HG03039 (cell line): ENCODE data around the gene PHAX.
A peak's percentile ranks its signal among the peaks of the same experiment; 100 is the strongest.
"Not testable (repeated sequence)": the region's sequence is repeated elsewhere in the genome, so short reads cannot be mapped to it uniquely, and the experiment has no call there.

Experiments used
- ATAC-seq: cut with Tn5 transposase; IDR thresholded peaks from one replicate; pipeline ENCODE4 v1.9.1; 2021; ENCODE audit warnings: mild to moderate bottlenecking, moderate library complexity; ENCODE audit not compliant: unreplicated experiment

The PHAX gene

DNA sequence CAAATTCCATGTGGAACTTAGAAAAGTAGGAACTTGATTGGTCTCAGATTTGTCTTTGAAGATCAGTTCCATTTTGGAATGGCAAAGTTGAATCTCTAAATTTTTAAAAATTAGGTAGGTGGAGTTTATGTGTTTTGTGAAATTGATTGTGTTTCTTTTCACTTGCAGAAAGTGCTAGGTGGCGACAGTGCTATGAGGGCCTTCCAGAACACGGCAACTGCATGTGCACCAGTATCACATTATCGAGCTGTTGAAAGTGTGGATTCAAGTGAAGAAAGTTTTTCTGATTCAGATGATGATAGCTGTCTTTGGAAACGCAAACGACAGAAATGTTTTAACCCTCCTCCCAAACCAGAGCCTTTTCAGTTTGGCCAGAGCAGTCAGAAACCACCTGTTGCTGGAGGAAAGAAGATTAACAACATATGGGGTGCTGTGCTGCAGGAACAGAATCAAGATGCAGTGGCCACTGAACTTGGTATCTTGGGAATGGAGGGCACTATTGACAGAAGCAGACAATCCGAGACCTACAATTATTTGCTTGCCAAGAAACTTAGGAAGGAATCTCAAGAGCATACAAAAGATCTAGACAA, 2.8 kb downstream of the PHAX start:
- no peak for ATAC-seq

GRCh38 chr5:126605525-126605924, 4.8 kb downstream of the PHAX start:
- ATAC-seq, result no peak

GRCh38 chr5:126610160-126610559, 9.4 kb downstream of the PHAX start:
- ATAC-seq, result no peak

GRCh38 chr5:126610616-126611015, 9.9 kb downstream of the PHAX start:
- no peak for ATAC-seq

GRCh38 chr5:126613941-126614592, 13.3 kb downstream of the PHAX start:
- ATAC-seq, result no peak

DNA sequence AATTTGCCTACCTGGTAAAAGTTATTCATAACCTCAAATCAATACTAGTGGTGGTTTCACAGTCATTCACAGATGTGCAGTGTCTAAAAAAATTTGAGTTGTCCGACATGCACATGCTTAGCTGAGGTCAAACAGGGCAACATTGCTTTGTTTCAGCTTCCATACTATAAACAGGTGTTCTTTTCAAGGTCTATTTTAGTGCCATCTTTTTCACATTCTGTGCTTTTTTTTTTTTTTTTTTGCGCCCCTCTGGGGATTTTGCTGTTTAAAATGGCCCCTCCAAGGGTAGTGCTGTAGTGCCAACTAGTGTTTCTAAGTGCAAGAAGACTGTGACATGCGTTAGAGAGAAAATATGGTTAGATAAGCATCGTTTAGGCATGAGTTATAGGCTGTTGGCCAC, 14.5 kb downstream of the PHAX start:
- ATAC-seq, result peak; percentile 88

DNA sequence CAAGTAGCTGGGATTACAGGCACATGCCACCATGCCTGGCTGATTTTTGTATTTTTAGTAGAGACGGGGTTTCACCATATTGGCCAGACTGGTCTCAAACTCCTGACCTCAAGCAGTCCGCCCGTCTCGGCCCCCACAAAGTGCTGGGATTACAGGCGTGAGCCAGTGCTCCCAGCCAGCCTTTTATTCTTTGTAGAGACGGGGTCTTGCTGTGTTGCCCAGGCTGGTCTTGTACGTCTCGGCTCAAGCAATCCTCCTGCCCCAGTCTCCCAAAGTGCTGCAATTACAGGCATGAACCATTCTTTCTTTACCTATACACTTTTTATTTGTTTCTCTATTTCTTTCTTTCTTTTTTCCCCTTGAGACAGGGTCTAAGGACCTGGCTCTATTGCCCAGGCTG, 16.9 kb downstream of the PHAX start:
- ATAC-seq, result not testable (repeated sequence)

- ATAC-seq, result no peak
These were observed 19.0 kb downstream of the PHAX start for GRCh38 chr5:126619781-126620180.

GRCh38 chr5:126624534-126624933, 23.8 kb downstream of the PHAX start:
- ATAC-seq, result no peak

GRCh38 chr5:126628102-126628501, 27.4 kb downstream of the PHAX start:
- no peak for ATAC-seq

DNA sequence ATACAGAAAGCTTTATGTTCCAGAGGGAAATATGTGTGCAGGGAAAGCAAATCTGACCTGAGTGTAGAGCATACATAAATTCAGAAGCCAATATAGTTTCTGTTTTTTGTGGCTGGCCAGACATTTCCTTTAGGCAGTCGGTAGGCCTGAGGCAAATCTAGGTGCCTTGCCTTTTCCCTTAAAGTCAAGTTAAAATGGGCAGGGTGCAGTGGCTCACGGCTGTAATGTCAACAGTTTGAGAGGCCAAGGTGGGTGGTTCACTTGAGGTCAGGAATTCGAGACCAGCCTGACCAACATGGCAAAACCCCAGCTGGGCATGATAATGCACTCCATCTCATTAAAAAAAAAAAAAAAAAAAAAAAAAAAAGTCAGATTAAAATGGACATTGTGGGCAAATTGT, 31.2 kb downstream of the PHAX start:
- ATAC-seq, result no peak

- ATAC-seq, result no peak
These were observed 32.8 kb downstream of the PHAX start for GRCh38 chr5:126633552-126633951.

- ATAC-seq, result no peak
These were observed 34.8 kb downstream of the PHAX start for GRCh38 chr5:126635585-126635984.

DNA sequence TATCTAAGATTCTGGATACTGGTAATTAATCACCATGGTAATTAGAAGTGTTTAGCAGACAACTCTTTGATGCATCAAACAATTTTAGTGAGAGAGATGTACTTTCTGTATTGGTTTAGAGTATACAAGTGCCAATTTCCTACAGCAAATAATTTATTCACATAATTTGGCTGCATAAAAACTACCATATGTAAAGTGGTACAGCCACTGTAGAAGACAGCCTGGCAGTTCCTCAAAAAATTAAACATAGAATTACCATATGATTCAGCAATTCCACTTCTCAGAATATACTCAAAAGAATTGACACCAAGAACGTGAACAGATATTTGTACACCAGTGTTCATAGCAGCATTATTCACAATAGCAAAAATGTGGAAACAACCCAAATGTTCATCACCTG, 36.2 kb downstream of the PHAX start:
- ATAC-seq, result no peak

DNA sequence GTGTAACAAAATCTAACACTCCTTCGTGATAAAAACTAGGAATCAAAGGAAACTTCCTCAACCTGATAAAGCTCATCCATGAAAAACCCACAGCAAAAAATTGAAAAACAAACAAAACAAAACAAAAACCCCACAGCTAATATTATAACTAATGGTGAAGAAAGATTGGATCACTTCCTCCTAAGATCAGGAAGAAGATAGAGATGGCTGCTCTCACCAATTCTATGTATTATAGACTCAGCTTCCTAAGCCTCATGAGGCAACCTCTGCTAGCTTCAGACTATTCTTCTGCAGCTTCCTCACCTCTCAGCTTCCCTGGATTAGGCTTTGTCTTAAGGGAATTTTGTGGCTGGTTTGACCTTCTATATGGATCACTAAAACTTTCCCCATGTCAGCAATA, 40.1 kb downstream of the PHAX start:
- ATAC-seq, result no peak

- ATAC-seq, result peak; percentile 93
These were observed 40.6 kb downstream of the PHAX start for GRCh38 chr5:126641387-126641786.

- no peak for ATAC-seq
These were observed 44.4 kb downstream of the PHAX start for GRCh38 chr5:126645132-126645531.

GRCh38 chr5:126647071-126647470, 46.3 kb downstream of the PHAX start:
- no peak for ATAC-seq

DNA sequence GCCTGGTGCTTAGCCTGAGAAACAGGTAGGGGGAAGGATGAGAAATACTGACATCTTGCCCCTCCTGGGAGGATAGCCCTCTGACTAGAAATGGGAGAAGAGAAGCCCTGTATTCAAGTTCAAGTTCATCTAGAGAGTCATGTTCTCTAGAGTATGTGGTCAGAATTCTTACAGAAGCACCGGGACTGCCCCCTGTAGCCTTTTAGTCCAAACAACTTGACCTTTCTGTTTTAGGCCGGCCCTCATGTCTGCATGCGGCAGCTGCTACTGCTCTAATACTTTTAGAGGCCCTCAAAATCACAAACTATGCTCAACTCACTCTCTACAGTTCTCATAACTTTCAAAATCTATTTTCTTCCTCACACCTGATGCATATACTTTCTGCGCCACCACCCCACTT, 47.7 kb downstream of the PHAX start:
- ATAC-seq, result no peak

- not testable (repeated sequence) for ATAC-seq
These were observed 48.3 kb downstream of the PHAX start for GRCh38 chr5:126649057-126649456.

DNA sequence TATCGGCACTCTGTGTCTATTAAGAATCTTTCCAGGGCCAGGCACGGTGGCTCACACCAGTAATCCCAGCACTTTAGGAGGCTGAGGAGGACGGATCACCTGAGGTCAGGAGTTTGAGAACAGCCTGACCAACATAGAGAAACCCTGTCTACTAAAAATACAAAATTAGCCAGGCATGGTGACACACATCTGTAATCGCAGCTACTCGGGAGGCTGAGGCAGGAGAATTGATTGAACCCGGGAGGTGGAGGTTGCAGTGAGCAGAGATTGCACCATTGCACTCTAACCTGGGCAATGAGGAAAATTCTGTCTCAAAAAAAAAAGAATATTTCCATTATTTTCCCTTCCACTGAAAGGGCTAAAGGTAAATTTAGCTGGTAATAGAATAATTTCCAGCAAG, 49.0 kb downstream of the PHAX start:
- not testable (repeated sequence) for ATAC-seq

- ATAC-seq, result no peak
These were observed 49.7 kb downstream of the PHAX start for GRCh38 chr5:126650463-126650862.

DNA sequence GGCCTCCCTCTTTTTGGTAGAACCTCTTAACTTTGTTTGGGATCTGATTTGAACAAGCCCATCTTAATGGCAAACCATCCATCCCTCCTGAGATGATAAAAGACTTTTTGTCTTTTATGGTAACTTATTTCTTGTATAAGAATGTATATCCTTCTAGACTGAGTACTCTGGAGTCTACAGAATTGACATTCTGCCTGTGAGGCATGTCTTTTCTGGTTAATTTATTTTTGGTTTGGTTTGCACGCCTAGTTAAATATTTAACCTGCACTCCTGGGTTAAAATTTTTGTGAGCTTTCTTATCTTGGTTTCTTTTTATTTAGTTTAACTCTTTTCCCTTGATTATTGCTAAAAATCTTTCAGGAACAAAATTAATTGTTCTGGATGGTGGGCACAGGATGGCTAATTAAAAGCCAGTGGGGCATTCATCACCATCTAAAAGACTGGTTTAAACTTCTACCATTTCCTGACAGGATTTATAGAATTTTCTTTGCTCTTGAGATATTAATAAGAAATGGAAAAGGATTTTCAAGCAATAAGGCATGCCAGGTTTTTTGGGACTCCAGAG, 50.3 kb downstream of the PHAX start:
- ATAC-seq, result no peak
